Measurements from ENCODE around the gene ARHGEF40. TPM values are rescaled to one million over a fixed set of nuclear protein-coding genes. Genes with fewer than 3 reads are reported as not detected.

The ARHGEF40 gene
- total RNA-seq, 1 experiment from 2014 or later, result 74.2 TPM

GRCh38 chr14:21078726-21079125, 8.6 kb downstream of the ARHGEF40 start:
- Mint-ChIP-seq H3K4me3 (no peak overlapping the region), H3K9me3 (no peaks in the 10 kb centered on the region), H3K27ac (no peak overlapping the region), H3K36me3 (peaks cover 72% of the 10 kb centered on the region), H3K27me3 (ENCODE audit: low read depth) (no peaks in the 10 kb centered on the region), H3K4me1 (no peaks in the 10 kb centered on the region)
- TF ChIP-seq ELF4 (CRISPR knock-in tag; IDR thresholded peaks at IDR 0.05; ENCODE audit: low read depth), result no peak
- no peak for TF ChIP-seq CDX4 (CRISPR knock-in tag; IDR thresholded peaks at IDR 0.05; ENCODE audit: borderline replicate concordance)
- TF ChIP-seq GTF2I (CRISPR knock-in tag; conservative IDR thresholded peaks at IDR 0.05), result no peak
- no peak for TF ChIP-seq ZMAT4 (CRISPR knock-in tag; IDR thresholded peaks at IDR 0.05)
- TF ChIP-seq ATF1 (CRISPR knock-in tag; IDR thresholded peaks at IDR 0.05), result no peak
- no peak for TF ChIP-seq GRHL2 (CRISPR knock-in tag; IDR thresholded peaks at IDR 0.05; ENCODE audit: insufficient replicate concordance, severe bottlenecking)
- no peak for TF ChIP-seq FOXP4 (CRISPR knock-in tag; IDR thresholded peaks at IDR 0.05)
- TF ChIP-seq CREM (CRISPR knock-in tag; IDR thresholded peaks at IDR 0.05), result no peak
- no peak for TF ChIP-seq TEAD4 (CRISPR knock-in tag; IDR thresholded peaks at IDR 0.05)
- no peak for TF ChIP-seq HMGXB4 (CRISPR knock-in tag; IDR thresholded peaks at IDR 0.05)
- TF ChIP-seq ZNF512 (CRISPR knock-in tag; IDR thresholded peaks at IDR 0.05; ENCODE audit: borderline replicate concordance), result no peak
- ATAC-seq (no peak), DNase-seq (ENCODE audit: low spot score) (no peak)
- ChIA-PET CTCF (interaction anchor here (1.4 to 2.5 kb wide), 2 partner anchors 10 to 12 kb away, joined by 3 to 9 read pairs; no protein-coding TSS in a partner anchor), POLR2A (no interaction called here)

- H3K4me3 Mint-ChIP-seq, result no peak overlapping the region
- H3K27ac Mint-ChIP-seq, result no peak overlapping the region
- H3K4me1 Mint-ChIP-seq, result peaks cover 2% of the 10 kb centered on the region
- POLR2A ChIA-PET, result interaction anchor here (0.6 to 1.3 kb wide), 2 partner anchors 11 to 15 kb away, joined by 3 to 4 read pairs; no protein-coding TSS in a partner anchor
- no peak for DNase-seq (ENCODE audit: low spot score)
- CTCF ChIA-PET, result interaction anchor here (1.4 to 1.9 kb wide), 5 partner anchors 9 to 13 kb away, joined by 5 to 10 read pairs (median 7); no protein-coding TSS in a partner anchor
- H3K36me3 Mint-ChIP-seq, result peaks cover 75% of the 10 kb centered on the region
- ATAC-seq, result no peak; the same call in 1 of the 2 replicates
- H3K9me3 Mint-ChIP-seq, result no peaks in the 10 kb centered on the region
- H3K27me3 Mint-ChIP-seq (ENCODE audit: low read depth), result no peaks in the 10 kb centered on the region
- TF ChIP-seq ZNF138 (CRISPR knock-in tag; conservative IDR thresholded peaks at IDR 0.05) (no peak), ATF3 (CRISPR knock-in tag; conservative IDR thresholded peaks at IDR 0.05) (no peak), MXD4 (CRISPR knock-in tag; IDR thresholded peaks at IDR 0.05; ENCODE audit: borderline replicate concordance) (no peak), E2F1 (CRISPR knock-in tag; IDR thresholded peaks at IDR 0.05) (no peak), IRF2 (CRISPR knock-in tag; IDR thresholded peaks at IDR 0.05; ENCODE audit: borderline replicate concordance, low read depth) (no peak), NR3C1 (CRISPR knock-in tag; conservative IDR thresholded peaks at IDR 0.05; ENCODE audit: low read depth) (no peak), STAT6 (CRISPR knock-in tag; conservative IDR thresholded peaks at IDR 0.05; ENCODE audit: low read depth) (no peak)
These were observed 11.5 kb downstream of the ARHGEF40 start for GRCh38 chr14:21081521-21082142.

Measured in WTC11 (cell line).